Fibroblast of the aortic adventitia (primary cell): Measurements from ENCODE around the gene ARHGDIA. TPM values are rescaled to one million over a fixed set of nuclear protein-coding genes. Genes with fewer than 3 reads are reported as not detected.

Experiments used
- DNase-seq: peaks from one replicate; pipeline ENCODE4 v3.0.0-alpha.2; 2010; ENCODE audit warnings: low read depth
- H3K4me3 ChIP-seq: 2 replicates; pipeline ENCODE4 v1.5.1; 2011; ENCODE audit warnings: low read depth, mild to moderate bottlenecking, control low read depth, low read length, moderate library complexity
- total RNA-seq: library from RNA; depleted of rRNA; stranded (reverse); fragments of >200 nt; gene quantifications from 2 replicates; pipeline ENCODE4 v1.2.3, GENCODE V29; 2012; ENCODE audit warnings: low replicate concordance
- TF ChIP-seq, protein P1 (sequence below): IDR thresholded peaks from 2 replicates; pipeline ENCODE4 v1.5.1; 2011; ENCODE audit warnings: mild to moderate bottlenecking, low read length, control low read depth, inconsistent platforms; ENCODE audit not compliant: insufficient read depth

The ARHGDIA gene
- total RNA-seq, 1 donor, result 149 TPM

DNA sequence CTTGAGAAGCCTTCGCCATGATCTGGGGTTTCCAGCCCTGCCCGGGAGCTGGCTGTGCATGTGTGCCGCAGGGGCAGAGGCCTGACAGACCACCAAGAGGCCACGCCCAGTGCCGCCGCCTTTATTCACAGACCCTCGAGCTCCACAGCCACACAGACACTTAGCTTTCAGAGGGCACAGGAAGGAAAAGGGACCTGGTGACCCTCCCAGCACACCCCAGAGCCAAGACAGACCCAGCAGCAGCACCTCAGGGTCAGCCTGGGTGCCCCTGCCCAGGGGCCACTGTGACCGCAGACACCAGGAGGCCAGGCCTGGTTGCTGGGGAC is 48.9 kb downstream of the ARHGDIA start:
- no peak for DNase-seq
- TF ChIP-seq, protein P1, sequence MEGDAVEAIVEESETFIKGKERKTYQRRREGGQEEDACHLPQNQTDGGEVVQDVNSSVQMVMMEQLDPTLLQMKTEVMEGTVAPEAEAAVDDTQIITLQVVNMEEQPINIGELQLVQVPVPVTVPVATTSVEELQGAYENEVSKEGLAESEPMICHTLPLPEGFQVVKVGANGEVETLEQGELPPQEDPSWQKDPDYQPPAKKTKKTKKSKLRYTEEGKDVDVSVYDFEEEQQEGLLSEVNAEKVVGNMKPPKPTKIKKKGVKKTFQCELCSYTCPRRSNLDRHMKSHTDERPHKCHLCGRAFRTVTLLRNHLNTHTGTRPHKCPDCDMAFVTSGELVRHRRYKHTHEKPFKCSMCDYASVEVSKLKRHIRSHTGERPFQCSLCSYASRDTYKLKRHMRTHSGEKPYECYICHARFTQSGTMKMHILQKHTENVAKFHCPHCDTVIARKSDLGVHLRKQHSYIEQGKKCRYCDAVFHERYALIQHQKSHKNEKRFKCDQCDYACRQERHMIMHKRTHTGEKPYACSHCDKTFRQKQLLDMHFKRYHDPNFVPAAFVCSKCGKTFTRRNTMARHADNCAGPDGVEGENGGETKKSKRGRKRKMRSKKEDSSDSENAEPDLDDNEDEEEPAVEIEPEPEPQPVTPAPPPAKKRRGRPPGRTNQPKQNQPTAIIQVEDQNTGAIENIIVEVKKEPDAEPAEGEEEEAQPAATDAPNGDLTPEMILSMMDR, result no peak
- no peak overlapping the region for H3K4me3 ChIP-seq

DNA sequence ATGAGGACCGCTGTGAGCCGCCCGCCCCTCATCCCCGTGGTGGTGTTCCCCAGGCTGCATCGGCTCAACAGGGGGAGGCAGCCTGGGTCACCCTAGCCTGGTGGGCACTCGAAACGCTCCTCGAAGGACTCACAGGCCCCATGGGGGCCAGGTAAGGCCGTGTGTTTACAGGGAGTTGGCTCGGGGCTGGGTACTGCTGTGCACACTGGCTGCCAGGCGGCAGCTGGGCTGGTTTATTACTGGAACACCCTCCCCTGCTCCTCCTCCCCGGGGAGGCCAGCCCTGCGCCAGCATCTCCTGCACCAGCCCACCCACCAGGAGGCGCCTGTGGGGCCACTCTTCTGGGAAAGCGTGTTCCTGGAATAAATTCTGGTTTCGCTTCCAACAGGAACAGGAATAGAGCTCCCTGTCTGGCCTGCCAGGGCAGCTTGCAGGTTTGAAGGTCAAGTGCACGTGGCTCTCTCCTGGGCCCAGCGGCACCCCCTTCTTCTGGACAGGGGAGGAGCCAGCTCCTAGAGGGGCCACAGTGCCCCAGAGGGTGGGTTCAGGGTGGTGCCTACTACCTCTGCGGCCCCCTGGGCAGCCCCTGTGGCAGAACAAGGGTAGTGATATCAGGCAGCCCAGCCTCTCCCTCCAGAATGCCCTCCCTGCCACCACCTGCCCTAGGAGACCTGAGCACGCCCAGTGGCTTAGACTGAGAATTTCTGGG is 49.4 kb downstream of the ARHGDIA start:
- TF ChIP-seq, protein P1, result peak; percentile 58
- peak; percentile 55 for DNase-seq
- no peak overlapping the region for H3K4me3 ChIP-seq

DNA sequence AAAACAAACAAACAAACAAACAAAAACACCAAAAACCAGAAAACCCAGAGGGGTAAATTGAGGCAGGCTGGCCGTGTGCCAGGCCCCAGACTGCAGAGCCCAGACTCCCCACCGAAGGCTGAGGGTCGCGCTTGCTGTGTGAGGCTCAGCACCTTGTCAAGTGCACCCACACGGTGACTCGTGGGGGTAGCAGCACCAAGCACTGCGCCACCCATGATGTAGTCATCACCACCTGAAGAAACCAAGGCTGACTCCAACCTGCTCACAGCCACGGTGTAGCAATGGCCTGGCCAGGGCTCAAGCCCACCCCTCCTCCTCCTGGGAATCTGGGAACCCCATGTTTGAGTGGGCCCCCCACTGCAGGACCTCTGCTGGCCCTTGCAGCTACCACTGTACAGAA is 50.0 kb downstream of the ARHGDIA start:
- TF ChIP-seq, protein P1, result no peak
- H3K4me3 ChIP-seq, result no peak overlapping the region
- no peak for DNase-seq

DNA sequence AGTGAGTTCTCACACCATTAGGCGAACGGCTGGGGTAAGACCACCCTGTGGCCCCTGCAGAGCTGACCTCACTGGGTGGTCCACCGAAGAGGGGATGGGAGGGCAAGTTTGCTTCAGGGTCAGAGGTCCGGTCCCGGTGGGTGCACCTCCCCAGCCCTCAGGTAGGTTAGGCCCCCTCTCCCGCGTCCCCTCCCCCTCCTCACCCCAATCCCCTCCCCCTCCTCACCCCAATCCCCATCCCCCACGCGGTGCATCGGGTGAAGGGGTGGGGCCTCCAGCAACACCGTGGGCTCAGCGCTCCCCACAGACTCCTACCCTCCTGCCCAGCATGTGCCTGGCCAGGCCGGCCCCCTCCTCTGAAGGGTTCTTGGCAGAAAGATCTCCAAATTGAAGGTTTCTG is 51.4 kb downstream of the ARHGDIA start:
- H3K4me3 ChIP-seq, result no peak overlapping the region
- TF ChIP-seq, protein P1, result no peak
- DNase-seq, result no peak

DNA sequence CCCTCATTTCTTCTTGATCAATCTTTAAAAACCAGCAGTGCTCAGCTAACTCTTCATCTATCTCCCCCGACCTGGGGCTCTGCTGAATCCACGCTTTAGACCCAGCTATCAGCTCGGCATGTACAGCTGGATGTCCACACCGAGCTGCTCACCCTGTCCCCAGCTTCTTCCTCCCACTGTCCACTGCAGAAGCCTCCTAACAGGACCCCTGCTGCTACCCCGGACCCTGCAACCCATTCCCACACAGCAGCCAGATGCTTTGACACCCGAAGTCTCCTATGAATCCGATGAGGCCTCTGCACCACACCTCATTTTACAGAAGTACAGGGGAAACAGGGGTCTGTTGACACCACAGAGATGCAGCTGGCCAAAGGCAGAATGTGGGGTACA is 53.4 kb downstream of the ARHGDIA start:
- DNase-seq, result no peak
- H3K4me3 ChIP-seq, result no peak overlapping the region
- TF ChIP-seq, protein P1, result no peak

Other genes starting within 250 kb of the ARHGDIA start
- 34.4 and 60.3 TPM in 2 replicates for gene NPLOC4, start 234.2 kb downstream of the ARHGDIA start, total RNA-seq
- gene TSPAN10, start 234.1 kb downstream of the ARHGDIA start, total RNA-seq, result 2.7 and 4.5 TPM in 2 replicates
- 0.63 TPM in 1 of 2 replicates, not detected in the other for gene PDE6G, start 214.8 kb downstream of the ARHGDIA start, total RNA-seq
- 20.7 and 22.2 TPM in 2 replicates for gene OXLD1, start 204.7 kb downstream of the ARHGDIA start, total RNA-seq
- gene CCDC137, start 204.6 kb downstream of the ARHGDIA start, total RNA-seq, result 7.0 and 12.0 TPM in 2 replicates
- 21.3 and 26.4 TPM in 2 replicates for gene ARL16, start 187.5 kb downstream of the ARHGDIA start, total RNA-seq
- 89.0 and 94.7 TPM in 2 replicates for gene HGS, start 187.3 kb downstream of the ARHGDIA start, total RNA-seq
- 19.2 and 23.7 TPM in 2 replicates for gene MRPL12, start 168.0 kb downstream of the ARHGDIA start, total RNA-seq
- 4.1 and 19.3 TPM in 2 replicates for gene SLC25A10, start 159.1 kb downstream of the ARHGDIA start, total RNA-seq
- not detected in 2 replicates for gene GCGR, start 67.2 kb downstream of the ARHGDIA start, total RNA-seq
- gene MCRIP1, start 38.0 kb downstream of the ARHGDIA start, total RNA-seq, result 130 and 195 TPM in 2 replicates
- gene PPP1R27, start 36.3 kb downstream of the ARHGDIA start, total RNA-seq, result not detected in 2 replicates
- 763 and 1,500 TPM in 2 replicates for gene P4HB, start 10.8 kb downstream of the ARHGDIA start, total RNA-seq
- gene ALYREF, start 20.2 kb upstream of the ARHGDIA start, total RNA-seq, result 43.6 and 77.3 TPM in 2 replicates
- 172 and 178 TPM in 2 replicates for gene ANAPC11, start 20.4 kb upstream of the ARHGDIA start, total RNA-seq
- 1.3 and 1.4 TPM in 2 replicates for gene NPB, start 30.9 kb upstream of the ARHGDIA start, total RNA-seq
- 20.3 and 36.7 TPM in 2 replicates for gene PCYT2, start 40.1 kb upstream of the ARHGDIA start, total RNA-seq
- 12.7 and 18.1 TPM in 2 replicates for gene SIRT7, start 46.8 kb upstream of the ARHGDIA start, total RNA-seq
- 19.1 and 28.0 TPM in 2 replicates for gene MAFG, start 56.4 kb upstream of the ARHGDIA start, total RNA-seq
- gene PYCR1, start 66.0 kb upstream of the ARHGDIA start, total RNA-seq, result 16.9 and 91.0 TPM in 2 replicates
- gene MYADML2, start 75.9 kb upstream of the ARHGDIA start, total RNA-seq, result not detected in 2 replicates
- gene NOTUM, start 89.8 kb upstream of the ARHGDIA start, total RNA-seq, result 0.09 TPM in 1 of 2 replicates, not detected in the other
- 23.6 and 37.0 TPM in 2 replicates for gene ASPSCR1, start 106.3 kb upstream of the ARHGDIA start, total RNA-seq
- gene CENPX, start 151.5 kb upstream of the ARHGDIA start, total RNA-seq, result 27.6 and 41.8 TPM in 2 replicates
- gene LRRC45, start 152.0 kb upstream of the ARHGDIA start, total RNA-seq, result 15.5 and 22.0 TPM in 2 replicates
- gene RAC3, start 160.3 kb upstream of the ARHGDIA start, total RNA-seq, result 6.2 and 13.5 TPM in 2 replicates
- gene DCXR, start 166.4 kb upstream of the ARHGDIA start, total RNA-seq, result 29.3 and 101 TPM in 2 replicates
- gene RFNG, start 180.5 kb upstream of the ARHGDIA start, total RNA-seq, result 32.0 and 33.3 TPM in 2 replicates
- gene GPS1, start 180.6 kb upstream of the ARHGDIA start, total RNA-seq, result 77.5 and 85.5 TPM in 2 replicates
- 33.8 and 62.3 TPM in 2 replicates for gene DUS1L, start 194.5 kb upstream of the ARHGDIA start, total RNA-seq
- 65.2 and 100 TPM in 2 replicates for gene FASN, start 226.9 kb upstream of the ARHGDIA start, total RNA-seq